ENCODE results near the gene MED12L.

GRCh38 chr3:151330379-151330778 is 244.9 kb downstream of the MED12L start:
- no peak for TF ChIP-seq CTCF (tag by site-specific recombination; IDR thresholded peaks at IDR 0.05)
- no peak for TF ChIP-seq ZBTB11 (tag by site-specific recombination; conservative IDR thresholded peaks at IDR 0.05; ENCODE audit: low read depth)
- no peak for TF ChIP-seq KLF8 (tag by site-specific recombination; IDR thresholded peaks at IDR 0.05)

Measured in HEK293 (cell line).